DOHH2 (cell line): ENCODE results near the gene PHF21A.

Experiments
- EZH2phosphoT487 ChIP-seq: fragments of 200-600 bp; sonication (generic); IDR thresholded peaks from 2 replicates; pipeline ENCODE4 v1.6.1; 2017; ENCODE audit warnings: borderline replicate concordance, mild to moderate bottlenecking, antibody characterized with exemption, low read length, moderate library complexity, mixed read lengths
- TF ChIP-seq, protein P1 (sequence below): fragments of 200-600 bp; sonication (generic); IDR thresholded peaks from one replicate; pipeline ENCODE4 v1.5.1; 2014; ENCODE audit warnings: antibody characterized with exemption, mild to moderate bottlenecking, low read depth, low read length; ENCODE audit not compliant: poor library complexity, severe bottlenecking

DNA sequence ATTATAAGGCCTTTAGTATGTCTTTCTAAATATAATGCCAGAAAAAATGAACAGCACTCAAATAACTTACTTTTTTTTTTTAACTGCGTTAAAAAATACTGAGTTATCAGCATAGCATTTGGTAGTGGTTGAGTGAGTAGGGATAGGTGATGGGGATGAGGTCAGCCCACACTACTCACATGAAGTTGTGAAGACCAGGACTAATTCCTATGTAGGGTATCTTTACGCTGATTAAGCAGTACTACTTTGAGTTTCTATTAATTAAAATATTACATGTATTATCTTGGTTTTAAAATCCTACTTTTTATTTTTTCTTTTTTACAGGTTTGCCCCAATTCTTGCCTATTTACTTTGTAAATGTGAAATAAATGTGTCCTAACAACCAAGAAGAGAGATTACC, 13.5 kb downstream of the PHF21A start:
- TF ChIP-seq, protein P1, sequence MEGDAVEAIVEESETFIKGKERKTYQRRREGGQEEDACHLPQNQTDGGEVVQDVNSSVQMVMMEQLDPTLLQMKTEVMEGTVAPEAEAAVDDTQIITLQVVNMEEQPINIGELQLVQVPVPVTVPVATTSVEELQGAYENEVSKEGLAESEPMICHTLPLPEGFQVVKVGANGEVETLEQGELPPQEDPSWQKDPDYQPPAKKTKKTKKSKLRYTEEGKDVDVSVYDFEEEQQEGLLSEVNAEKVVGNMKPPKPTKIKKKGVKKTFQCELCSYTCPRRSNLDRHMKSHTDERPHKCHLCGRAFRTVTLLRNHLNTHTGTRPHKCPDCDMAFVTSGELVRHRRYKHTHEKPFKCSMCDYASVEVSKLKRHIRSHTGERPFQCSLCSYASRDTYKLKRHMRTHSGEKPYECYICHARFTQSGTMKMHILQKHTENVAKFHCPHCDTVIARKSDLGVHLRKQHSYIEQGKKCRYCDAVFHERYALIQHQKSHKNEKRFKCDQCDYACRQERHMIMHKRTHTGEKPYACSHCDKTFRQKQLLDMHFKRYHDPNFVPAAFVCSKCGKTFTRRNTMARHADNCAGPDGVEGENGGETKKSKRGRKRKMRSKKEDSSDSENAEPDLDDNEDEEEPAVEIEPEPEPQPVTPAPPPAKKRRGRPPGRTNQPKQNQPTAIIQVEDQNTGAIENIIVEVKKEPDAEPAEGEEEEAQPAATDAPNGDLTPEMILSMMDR: no peak
- no peak for TF ChIP-seq EZH2phosphoT487
